NCI-H1930 (cell line): ENCODE data around the gene APPBP2.
"Not testable (repeated sequence)": the region's sequence is repeated elsewhere in the genome, so short reads cannot be mapped to it uniquely, and the experiment has no call there.

ENCODE experiments used
- DNase-seq, 2 experiments: peaks; one replicate each; lab custom pipeline; 2025; lab: John Stamatoyannopoulos, UW

Gene APPBP2

DNA sequence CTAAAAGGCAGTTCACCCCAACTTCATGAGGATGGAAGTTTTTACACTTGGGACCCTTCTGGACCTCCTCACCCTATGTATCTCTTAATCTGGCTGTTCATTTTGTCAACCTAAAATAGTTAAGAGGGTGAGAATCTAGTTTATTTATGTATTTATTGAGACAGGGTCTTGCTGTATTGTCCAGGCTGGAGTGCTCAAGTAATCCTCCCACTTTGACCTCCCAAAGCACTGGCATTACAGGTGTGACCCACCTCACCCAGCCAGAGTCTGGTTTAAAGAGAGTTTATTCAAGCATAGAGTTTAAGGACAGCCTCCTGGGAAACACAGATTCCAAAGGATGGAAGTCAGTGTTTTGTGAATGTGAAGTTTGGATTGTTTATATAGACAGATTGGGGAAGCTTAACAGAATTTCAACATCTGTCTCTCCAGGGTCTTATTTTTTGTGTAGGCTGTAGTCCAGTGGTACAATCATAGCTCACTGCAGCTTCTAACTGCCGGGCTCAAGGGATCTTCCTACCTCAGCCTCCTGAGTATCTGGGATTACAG, 8.0 kb upstream of the APPBP2 start:
- DNase-seq = no peak

DNA sequence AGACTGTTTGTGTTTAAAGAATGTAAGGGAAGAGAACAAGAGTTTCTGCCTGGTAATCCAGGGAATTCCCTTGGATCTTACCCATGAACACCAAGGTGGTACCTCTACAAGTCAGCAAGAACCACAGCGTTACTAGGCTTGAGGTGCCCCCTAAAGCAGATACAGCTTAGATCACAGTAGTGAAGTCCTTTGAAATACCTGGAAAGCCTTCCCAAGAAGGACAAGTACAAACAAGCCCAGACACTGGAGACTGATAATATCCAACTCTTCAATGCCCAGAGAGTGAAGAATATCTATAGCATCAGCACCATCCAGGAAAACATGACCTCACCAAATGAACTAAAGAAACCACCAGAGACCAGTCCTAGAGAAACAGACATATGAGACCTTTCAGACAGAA, 3.8 kb upstream of the APPBP2 start:
- DNase-seq = no peak

DNA sequence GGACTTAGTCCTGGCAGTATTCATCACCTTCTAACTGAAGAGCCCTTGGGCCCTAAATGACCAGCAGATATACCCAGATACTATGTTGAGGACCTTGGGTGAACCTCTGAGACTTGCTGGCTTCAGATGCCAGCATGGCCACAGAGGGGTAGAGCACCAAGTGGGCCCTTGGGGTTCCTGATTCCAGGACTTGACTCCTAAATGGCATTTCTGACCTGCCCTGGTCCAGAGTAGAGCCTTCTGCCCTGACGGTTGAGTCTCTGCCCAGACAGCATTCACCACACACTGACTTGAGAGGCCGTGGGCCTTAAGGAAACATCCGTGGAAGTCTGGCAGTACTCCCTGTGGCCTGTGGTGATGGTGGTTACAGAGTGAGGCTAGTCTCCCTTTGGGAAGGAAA, 2.8 kb upstream of the APPBP2 start:
- no peak for DNase-seq

DNA sequence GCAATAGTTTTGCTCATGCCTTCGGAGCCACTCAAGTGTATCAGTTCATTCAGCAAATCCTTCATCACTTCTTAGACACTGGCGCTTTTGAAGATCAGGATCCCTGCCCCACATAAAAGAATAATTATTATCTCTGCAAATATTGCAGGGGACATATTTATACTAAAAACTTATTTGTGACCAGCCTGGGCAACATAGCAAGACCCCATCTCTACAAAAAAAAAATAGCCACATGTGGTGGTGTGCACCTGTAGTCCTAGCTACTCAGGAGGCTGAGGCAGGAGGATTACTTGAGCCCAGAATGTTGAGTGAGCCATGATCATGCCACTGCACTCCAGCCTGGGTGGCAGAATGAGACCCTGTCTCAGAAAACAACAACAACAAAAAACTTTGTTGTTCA, 1.7 kb upstream of the APPBP2 start:
- DNase-seq = no peak

DNA sequence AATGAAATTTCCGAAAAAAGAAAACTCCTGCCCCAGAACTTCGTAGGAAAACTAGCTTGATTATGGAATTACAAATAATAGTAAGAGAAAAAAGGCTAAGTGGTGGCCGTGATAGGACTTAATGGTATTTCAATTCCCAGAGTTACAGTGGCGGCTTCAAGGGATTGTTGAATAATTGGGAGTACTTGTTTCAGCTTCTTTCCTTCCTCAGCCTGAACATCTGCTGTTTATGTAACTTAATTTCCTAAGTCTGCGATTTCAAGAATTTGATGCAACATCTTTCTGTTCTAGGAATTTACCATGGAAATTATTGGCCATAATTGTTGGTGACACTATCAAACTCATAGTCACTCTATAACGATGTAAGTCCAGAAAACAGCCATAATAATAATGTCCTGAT, 684 bp upstream of the APPBP2 start:
- DNase-seq = no peak

DNA sequence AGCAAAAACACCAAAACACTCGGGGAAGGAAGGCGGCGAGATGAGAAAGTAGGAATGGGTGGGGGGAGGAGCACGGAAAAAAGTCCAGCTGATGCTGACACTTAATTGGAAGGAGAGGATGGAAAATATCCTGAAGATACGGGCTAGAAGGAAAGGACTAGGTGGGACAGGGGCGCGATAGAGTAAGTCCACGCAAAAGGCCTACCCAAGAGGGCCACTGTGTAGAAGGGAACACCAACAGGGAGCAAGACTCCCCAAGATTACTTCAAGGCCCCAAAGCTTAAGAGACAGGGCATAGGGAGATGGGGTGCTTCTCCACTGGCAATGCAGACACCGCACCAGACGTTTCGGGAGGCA, 736 bp downstream of the APPBP2 start:
- no peak for DNase-seq

DNA sequence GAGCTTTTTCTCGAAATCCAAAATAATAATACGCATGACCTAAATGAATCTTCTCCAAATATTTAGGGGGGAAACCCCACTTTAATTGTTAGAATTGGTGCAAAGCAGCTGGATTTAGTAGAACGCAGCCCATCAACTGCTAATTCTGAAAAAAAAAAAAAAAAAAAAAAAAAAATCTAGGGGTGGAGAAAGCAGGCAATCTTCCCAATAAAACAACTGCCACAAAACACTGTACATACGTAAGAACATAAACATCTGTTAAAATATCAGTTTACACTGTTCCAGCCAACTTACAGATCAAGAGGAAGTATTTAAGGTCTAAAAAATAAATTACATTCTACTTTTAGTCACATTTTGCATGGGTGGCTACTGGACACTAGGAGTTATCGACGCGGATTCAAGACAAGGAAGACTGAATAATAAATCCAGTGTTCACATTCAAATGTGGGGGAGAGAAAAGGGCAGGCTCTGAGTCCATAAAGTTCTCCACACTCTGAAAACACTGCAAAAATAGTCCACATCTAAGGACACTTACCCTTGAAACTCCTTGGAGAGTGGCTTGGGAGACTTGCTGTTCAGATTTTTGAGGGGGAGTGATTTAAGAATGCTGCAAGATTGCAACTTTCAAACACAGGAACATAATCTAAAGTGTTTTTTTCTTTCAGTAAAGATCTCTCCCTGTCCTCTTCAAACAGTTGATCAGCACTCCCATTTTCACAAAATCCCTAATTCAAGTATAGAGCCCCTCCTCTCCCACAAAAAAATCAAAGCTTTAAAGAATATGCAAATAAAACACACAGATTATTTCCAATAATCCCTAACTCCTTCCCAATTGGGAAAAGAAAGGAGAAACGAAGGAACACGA, 1.3 kb downstream of the APPBP2 start:
- DNase-seq = no peak

DNA sequence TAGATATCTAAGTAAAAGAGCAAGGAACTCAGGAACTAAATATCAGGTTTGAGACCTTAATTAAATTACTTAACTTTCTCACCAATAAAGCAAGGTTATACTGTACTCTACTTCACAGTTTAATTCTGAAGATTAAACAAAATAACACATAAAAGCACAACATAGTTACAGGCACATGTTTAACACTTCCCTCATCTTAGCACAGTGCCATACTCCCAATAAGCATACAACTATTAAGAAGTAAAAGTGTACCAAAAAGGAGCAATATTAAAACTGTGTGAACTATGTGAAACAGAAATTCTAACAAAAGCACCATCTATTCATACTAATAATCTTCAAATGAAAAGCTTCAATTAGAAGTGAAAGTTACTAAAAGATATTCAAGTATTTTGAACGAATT, 2.2 kb downstream of the APPBP2 start:
- DNase-seq = no peak

DNA sequence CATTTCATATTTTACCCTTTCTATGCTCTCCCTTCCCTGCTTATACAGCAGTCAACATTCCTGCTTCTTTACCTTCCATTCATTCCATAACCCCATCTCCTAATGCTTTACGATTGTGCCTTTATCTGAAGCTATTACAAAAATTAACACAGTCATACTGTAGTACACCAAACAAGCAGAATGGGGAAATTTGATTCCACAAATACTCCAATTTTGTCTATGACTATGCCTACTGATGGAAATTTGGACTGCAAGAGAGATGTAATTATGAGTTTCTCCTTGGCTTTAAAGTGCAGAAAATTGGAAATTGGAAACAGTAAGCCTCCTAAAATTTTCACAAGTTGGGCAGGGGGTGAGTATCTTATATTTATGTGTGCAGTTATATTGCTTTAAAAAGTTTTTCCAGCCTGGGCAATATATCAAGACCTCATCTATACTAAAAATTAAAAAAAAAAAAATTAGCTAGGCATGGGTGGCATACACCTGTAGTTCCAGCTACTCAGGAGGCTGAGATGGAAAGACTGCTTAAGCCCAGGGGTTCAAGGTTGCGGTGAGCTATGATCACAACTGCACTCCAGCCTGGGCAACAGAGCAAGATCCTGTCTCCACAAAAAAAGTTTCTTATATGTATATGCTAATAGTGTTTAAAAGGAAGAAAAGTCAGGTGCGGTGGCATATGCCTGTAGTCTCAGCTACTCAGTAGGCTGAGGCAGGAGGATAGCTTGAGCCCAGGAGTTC, 3.0 kb downstream of the APPBP2 start:
- no peak for DNase-seq

DNA sequence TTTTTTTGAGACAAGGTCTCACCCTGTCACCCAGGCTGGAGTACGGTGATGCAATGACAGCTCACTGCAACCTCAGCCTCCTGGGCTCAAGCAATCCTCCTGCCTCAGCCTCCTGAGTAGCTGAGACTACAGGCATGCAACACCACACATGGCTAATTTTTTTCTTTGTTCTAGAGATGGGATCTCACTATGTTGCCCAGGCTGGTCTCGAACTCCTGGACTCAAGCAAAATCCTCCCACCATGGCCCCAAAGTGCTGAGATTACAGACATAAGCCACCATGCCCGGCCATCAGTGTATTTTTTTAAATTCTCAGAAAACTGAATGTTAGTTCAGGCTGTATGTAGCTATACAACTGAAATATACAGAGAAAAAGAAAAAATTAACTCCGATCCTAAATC, 6.2 kb downstream of the APPBP2 start:
- no peak for DNase-seq

DNA sequence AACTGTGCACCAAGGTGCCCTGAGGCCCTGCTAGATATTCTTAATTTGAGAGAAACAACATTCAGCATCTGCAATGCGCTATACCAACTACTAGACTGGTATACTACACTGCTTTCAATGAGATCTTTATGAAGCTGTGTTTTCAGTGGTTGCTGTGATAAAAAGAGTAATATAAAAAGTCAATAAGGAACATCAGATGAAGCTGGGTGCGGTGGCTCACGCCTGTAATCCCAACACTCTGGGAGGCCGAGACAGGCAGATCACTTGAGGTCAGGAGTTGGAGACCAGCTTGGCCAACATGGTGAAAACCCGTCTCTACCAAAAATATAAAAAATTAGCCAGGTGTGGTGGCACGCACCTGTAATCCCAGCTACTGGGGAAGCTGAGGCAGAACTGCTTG, 10.4 kb downstream of the APPBP2 start:
- DNase-seq = not testable (repeated sequence)

DNA sequence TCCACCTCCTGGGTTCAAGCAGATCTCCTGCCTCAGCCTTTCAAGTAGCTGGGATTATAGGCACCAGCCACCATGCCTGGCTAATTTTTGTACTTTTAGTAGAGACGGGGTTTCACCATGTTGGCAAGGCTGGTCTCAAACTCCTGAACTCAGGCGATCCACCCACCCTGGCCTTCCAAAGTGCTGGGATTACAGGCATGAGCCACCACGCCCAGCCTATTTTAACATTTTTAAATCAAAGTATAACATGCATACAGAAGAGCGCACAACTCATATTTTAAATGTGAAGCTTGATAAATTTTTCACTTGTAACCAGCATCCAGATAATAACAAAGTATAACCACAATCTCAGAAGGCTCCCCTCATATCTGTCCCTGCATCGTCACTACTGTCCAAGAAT, 10.8 kb downstream of the APPBP2 start:
- not testable (repeated sequence) for DNase-seq

DNA sequence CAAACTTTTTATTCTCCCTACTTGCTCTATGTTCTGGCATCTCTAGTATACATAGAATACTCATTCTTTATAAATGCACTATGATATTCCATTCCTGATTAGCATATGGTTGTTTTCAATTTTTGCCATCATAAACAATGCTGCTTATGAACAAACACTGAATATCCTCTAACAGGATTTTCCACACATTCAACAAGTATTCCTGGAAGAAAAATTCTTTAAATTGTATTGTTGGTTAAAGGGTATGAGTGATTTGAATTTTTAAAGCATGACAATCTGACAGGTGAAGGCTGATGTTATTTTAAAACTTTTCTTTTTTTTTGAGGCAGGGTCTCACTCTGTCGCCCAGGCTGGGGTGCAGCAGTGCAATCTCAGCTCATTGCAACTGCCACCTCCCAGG, 11.5 kb downstream of the APPBP2 start:
- DNase-seq = no peak

DNA sequence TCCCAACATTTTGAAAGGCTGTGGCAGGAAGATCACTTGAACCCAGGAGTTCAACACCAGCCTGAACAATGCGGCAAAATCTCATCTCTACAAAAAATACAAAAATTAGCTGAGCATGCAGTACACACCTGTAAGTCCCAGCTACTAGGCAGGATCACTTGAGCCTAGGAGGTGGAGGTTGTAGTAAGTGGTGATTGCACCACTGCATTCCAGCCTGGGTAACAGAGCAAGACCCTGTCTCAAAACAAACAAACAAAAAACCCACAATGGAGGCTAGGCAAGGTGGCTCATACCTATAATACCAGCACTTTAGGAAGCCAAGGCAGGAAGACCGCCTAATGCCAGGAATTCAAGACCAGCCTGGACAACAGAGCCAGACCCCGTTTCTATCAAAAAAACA, 12.0 kb downstream of the APPBP2 start:
- DNase-seq = no peak

DNA sequence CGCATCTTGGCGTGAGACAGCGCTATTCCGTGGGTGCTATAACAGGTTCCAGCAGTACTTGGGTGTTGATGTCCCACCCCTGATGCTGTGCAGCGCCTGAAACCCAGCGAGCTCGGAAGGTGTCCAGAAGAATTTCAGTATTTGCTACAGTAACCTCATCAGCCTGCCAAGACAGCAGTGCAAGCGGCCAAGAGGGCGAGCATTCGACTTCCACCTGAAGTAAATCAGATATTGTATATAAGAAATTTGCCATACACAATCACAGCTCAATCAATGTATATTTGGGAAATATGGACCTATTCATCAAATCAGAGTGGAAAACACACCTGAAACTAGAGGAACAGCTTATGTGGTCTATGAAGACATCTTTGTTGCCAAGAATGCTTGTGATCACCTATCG, 13.0 kb downstream of the APPBP2 start:
- no peak for DNase-seq

DNA sequence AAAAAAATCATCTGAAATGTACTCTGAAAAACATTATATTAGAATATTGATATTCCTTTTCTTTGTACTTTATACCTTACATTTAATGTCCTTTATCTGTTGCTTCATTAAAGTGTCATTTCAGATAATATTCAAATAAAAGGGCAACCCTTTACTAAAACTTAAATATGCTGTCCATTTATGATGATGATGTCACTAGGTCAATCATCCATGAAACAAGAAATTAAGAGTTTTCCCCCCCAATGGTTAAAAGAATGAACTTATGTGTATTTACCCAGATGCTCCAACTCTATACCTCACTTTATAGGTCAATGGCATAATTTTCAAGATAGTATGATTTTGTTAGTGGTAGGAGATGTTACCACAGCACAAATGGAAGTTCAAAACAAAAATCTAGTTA, 15.3 kb downstream of the APPBP2 start:
- no peak for DNase-seq

DNA sequence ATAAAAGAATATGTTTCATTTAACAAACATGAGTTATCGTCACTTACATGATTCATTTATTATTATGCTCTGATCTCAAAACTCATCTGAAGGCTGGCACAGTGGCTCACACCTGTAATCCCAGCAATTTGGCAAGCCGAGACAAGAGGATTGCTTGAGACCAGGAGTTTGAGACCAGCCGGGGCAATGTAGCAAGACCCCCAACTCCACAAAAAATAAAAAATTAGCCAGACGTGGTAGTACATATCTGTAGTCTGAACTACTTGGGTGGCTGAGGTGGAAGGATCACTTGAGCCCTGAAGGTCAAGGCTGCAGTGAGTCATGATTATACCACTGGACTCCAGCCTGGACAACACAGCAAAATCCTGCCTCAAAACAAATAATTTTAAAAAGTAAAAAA, 16.0 kb downstream of the APPBP2 start:
- DNase-seq = no peak

DNA sequence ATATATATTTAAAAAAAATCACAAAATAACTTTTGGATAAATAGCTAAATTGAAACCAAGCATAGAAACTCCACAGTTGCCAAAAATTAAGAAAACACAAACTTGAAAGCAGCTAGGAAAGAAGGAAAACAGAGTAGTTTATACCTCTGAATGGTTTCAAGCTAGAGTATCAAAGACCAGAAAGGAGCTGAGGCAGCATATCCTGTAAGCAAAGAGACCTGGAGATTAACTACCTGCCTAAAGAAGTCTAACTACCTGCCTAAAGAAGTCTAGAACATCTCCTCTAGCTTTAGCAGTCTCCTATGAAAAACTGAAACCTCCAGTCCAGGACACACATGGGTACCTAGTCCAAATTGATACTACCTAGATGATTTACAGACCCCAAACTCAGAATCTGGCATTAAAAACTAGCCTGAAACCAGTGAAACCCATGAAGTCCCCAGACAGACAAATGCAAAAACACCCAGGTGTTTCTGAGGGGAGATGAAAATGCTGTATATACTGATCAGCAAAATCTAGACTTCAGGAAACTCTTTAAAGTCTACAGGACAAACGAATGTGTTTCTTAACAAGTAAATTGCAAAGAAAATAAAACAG, 17.6 kb downstream of the APPBP2 start:
- no peak for DNase-seq

DNA sequence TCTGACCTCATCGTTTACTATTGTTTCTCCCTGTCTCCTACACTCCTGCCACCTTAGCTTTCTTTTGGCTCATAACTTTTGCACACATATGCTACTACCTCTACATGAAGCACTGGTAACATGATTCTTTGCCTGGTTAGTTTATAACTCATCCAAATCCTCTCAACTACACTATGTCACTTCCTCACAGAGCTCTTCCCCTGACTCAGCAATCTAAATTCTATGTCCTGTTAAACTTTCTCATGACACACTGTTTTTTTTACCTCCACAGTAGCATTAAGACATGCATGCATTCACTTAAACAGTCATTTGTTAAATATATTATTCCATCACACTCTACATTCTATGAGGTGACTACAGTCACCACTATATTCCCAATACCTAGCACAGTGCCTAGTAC, 19.7 kb downstream of the APPBP2 start:
- DNase-seq = no peak

DNA sequence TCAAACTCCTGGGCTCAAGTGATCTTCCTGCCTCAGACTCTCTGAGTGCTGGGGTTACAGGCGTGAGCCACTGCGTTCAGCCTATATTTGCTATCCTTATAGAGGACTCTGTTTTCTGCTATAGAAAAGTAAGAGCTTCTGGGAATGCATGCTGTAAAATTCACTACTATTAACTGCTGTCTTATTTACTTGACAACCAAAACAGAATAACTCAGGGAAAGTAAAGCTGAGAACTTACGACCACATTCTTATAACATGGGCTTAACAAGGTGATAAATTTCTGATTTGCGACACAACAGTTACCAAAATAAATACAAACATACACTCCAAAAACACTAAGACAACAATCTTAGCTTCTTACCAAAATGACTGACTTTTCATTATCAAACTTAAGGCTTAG, 23.9 kb downstream of the APPBP2 start:
- DNase-seq = no peak

DNA sequence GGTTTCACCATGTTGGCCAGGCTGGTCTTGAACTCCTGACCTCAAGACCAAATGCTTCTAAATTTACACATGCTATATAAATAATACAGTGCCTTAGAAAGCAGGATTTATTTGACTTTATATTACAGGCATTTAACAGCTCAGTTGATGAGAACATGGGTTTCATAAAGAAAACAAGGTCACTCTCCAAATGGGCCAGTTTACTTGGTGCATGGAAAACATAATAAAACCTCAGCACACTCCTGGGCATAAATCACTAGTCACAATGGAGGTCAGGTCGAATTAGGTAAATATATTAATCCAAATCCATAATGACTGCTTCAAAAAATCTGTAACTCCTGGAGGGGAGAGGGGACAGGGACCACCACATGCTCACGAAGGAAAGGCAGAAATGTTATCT, 24.5 kb downstream of the APPBP2 start:
- no peak for DNase-seq

DNA sequence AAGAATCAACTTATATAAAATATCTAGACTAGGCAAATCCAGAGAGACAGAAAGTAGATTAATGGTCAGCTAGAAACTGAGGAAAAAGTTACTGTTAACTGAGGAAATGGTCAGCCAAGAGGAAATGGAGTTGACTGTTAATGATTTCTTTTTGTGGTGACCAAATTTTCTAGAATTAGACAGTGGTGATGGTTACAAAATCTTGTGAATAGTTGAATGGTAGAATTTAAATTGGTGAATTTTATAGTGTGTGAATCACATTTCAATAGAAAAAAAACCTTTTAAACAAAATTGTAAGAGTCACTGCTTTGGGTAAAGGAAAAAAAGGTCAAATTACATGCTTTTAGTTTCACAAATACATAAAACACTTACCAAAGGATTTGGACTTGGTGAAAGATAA, 30.0 kb downstream of the APPBP2 start:
- DNase-seq = no peak

DNA sequence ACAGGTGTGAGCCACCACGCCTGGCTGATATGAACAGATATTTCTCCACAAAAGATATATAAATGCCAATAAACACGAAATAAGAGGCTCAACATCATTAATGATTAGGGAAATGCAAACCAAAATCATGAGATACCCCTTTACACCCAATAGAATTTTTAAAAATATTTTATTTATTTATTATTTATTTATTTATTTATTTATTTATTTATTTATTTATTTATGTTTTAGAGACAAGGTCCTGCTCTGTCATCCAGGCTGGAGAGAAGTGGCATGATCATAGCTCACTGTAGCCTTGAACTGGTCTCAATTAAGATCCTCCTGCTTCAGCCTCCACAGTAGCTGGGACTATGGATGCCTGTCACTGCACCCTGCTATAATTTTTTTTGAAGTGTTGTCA, 30.8 kb downstream of the APPBP2 start:
- DNase-seq = no peak
